ENCODE data around the gene LAMC3. TPM values are rescaled to one million over a fixed set of nuclear protein-coding genes. Genes with fewer than 3 reads are reported as not detected.

Gene LAMC3
- total RNA-seq, 1 donor: not detected

- Histone ChIP-seq H3K27me3 (ENCODE audit: insufficient read depth, low read length) (peaks cover 13% of the 10 kb centered on the region), H2AFZ (ENCODE audit: low read length) (no peak overlapping the region), H3K4me1 (ENCODE audit: insufficient read depth, low read length) (no peaks in the 10 kb centered on the region), H3K27ac (ENCODE audit: low read depth, low read length) (no peak overlapping the region), H4K20me1 (ENCODE audit: insufficient read depth, low read length) (no peaks in the 10 kb centered on the region), H3K9me3 (ENCODE audit: low read depth, low read length) (no peaks in the 10 kb centered on the region), H3K79me2 (ENCODE audit: insufficient read depth, low read length) (no peaks in the 10 kb centered on the region), H3K4me3 (ENCODE audit: insufficient read depth, low read length) (no peak overlapping the region), H3K4me2 (ENCODE audit: insufficient read depth, low read length) (no peak overlapping the region), H3K36me3 (ENCODE audit: insufficient read depth, low read length) (no peaks in the 10 kb centered on the region)
- peak; percentile 66 for DNase-seq (ENCODE audit: insufficient read length, low spot score, missing footprints)
- no peak for TF ChIP-seq CTCF (IDR thresholded peaks at IDR 0.05; ENCODE audit: extremely low read depth, low read depth, low read length)
Observed at GRCh38 chr9:131068076-131068816, 59.3 kb downstream of the LAMC3 start.

- H2AFZ ChIP-seq (ENCODE audit: low read length): no peak overlapping the region
- no peaks in the 10 kb centered on the region for H3K36me3 ChIP-seq (ENCODE audit: insufficient read depth, low read length)
- H3K9me3 ChIP-seq (ENCODE audit: low read depth, low read length): no peaks in the 10 kb centered on the region
- H4K20me1 ChIP-seq (ENCODE audit: insufficient read depth, low read length): no peaks in the 10 kb centered on the region
- peaks cover 13% of the 10 kb centered on the region for H3K27me3 ChIP-seq (ENCODE audit: insufficient read depth, low read length)
- H3K27ac ChIP-seq (ENCODE audit: low read depth, low read length): no peak overlapping the region
- H3K4me2 ChIP-seq (ENCODE audit: insufficient read depth, low read length): no peak overlapping the region
- no peaks in the 10 kb centered on the region for H3K79me2 ChIP-seq (ENCODE audit: insufficient read depth, low read length)
- no peak for TF ChIP-seq CTCF (IDR thresholded peaks at IDR 0.05; ENCODE audit: extremely low read depth, low read depth, low read length)
- DNase-seq (ENCODE audit: insufficient read length, low spot score, missing footprints): peak; percentile 62
- no peaks in the 10 kb centered on the region for H3K4me1 ChIP-seq (ENCODE audit: insufficient read depth, low read length)
- no peak overlapping the region for H3K4me3 ChIP-seq (ENCODE audit: insufficient read depth, low read length)
Observed at GRCh38 chr9:131069699-131070098, 60.7 kb downstream of the LAMC3 start.

GRCh38 chr9:131072107-131072870 is 63.3 kb downstream of the LAMC3 start:
- no peaks in the 10 kb centered on the region for H3K9me3 ChIP-seq (ENCODE audit: low read depth, low read length)
- H3K36me3 ChIP-seq (ENCODE audit: insufficient read depth, low read length): no peaks in the 10 kb centered on the region
- H2AFZ ChIP-seq (ENCODE audit: low read length): no peak overlapping the region
- no peaks in the 10 kb centered on the region for H3K4me1 ChIP-seq (ENCODE audit: insufficient read depth, low read length)
- peaks cover 13% of the 10 kb centered on the region for H3K27me3 ChIP-seq (ENCODE audit: insufficient read depth, low read length)
- no peak overlapping the region for H3K4me2 ChIP-seq (ENCODE audit: insufficient read depth, low read length)
- H3K4me3 ChIP-seq (ENCODE audit: insufficient read depth, low read length): no peak overlapping the region
- TF ChIP-seq CTCF (IDR thresholded peaks at IDR 0.05; ENCODE audit: extremely low read depth, low read depth, low read length): no peak
- no peaks in the 10 kb centered on the region for H4K20me1 ChIP-seq (ENCODE audit: insufficient read depth, low read length)
- H3K79me2 ChIP-seq (ENCODE audit: insufficient read depth, low read length): no peaks in the 10 kb centered on the region
- H3K27ac ChIP-seq (ENCODE audit: low read depth, low read length): no peak overlapping the region
- peak; percentile 75 for DNase-seq (ENCODE audit: insufficient read length, low spot score, missing footprints)

GRCh38 chr9:131072871-131073237 is 63.9 kb downstream of the LAMC3 start:
- H3K4me1 ChIP-seq (ENCODE audit: insufficient read depth, low read length): no peaks in the 10 kb centered on the region
- no peaks in the 10 kb centered on the region for H3K36me3 ChIP-seq (ENCODE audit: insufficient read depth, low read length)

More at GRCh38 chr9:131072871-131073237, 63.9 kb downstream of the LAMC3 start:
- Histone ChIP-seq H4K20me1 (ENCODE audit: insufficient read depth, low read length) (no peaks in the 10 kb centered on the region), H3K4me2 (ENCODE audit: insufficient read depth, low read length) (no peak overlapping the region), H3K4me3 (ENCODE audit: insufficient read depth, low read length) (no peak overlapping the region), H3K9me3 (ENCODE audit: low read depth, low read length) (no peaks in the 10 kb centered on the region), H2AFZ (ENCODE audit: low read length) (no peak overlapping the region), H3K27me3 (ENCODE audit: insufficient read depth, low read length) (peaks cover 13% of the 10 kb centered on the region), H3K27ac (ENCODE audit: low read depth, low read length) (no peak overlapping the region), H3K79me2 (ENCODE audit: insufficient read depth, low read length) (no peaks in the 10 kb centered on the region)
- DNase-seq (ENCODE audit: insufficient read length, low spot score, missing footprints): peak; percentile 57
- no peak for TF ChIP-seq CTCF (IDR thresholded peaks at IDR 0.05; ENCODE audit: extremely low read depth, low read depth, low read length)
